Measurements from ENCODE around the gene SERF1B. TPM values are rescaled to one million over a fixed set of nuclear protein-coding genes. Genes with fewer than 3 reads are reported as not detected.
"Not testable (repeated sequence)": the region's sequence is repeated elsewhere in the genome, so short reads cannot be mapped to it uniquely, and the experiment has no call there.

The SERF1B gene
- total RNA-seq, 1 donor from 2014 or later = 88.3 TPM

DNA sequence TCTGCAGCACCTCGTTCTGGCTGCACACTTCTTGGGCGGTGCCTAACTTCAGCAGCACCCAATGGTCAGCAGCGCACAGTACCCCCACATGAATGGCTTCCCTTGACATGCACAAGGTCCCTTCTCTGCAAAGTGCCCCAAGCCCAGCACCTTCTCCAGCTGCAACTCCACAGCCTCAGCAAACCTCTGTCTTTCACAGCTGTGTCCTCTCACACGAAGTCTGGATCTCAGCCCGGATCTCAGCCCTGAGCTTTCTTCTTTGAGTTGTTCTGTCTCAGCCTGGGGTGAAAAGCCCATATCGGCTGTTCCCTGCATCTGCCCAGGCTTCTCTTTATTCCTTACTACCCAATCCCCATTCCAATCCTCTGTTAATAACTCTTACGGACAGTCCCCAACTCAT lies 66.7 kb downstream of the SERF1B start:
- H3K36me3 Mint-ChIP-seq (ENCODE audit: unreplicated experiment); H3K27ac Mint-ChIP-seq (ENCODE audit: unreplicated experiment); H3K4me1 Mint-ChIP-seq (ENCODE audit: low read depth, unreplicated experiment); DNase-seq; H3K27me3 Mint-ChIP-seq (ENCODE audit: unreplicated experiment); H3K9me3 Mint-ChIP-seq (ENCODE audit: unreplicated experiment); H3K4me3 Mint-ChIP-seq (ENCODE audit: unreplicated experiment): not testable (repeated sequence)

Other genes with a start within 250 kb of the SERF1B start
- 43.2 TPM for gene SMN2, start 24.4 kb downstream of the SERF1B start, total RNA-seq (ENCODE audit: unreplicated experiment)

Measured in glutamatergic neuron (in vitro differentiated cells).